NCI-H187 (cell line): ENCODE data around the gene SCIN.
A peak's percentile ranks its signal among the peaks of the same experiment; 100 is the strongest.
"Not testable (repeated sequence)": the region's sequence is repeated elsewhere in the genome, so short reads cannot be mapped to it uniquely, and the experiment has no call there.

Experiments used
- DNase-seq, 2 experiments: peaks; one replicate each; lab custom pipeline; 2025; lab: John Stamatoyannopoulos, UW

Gene SCIN

DNA sequence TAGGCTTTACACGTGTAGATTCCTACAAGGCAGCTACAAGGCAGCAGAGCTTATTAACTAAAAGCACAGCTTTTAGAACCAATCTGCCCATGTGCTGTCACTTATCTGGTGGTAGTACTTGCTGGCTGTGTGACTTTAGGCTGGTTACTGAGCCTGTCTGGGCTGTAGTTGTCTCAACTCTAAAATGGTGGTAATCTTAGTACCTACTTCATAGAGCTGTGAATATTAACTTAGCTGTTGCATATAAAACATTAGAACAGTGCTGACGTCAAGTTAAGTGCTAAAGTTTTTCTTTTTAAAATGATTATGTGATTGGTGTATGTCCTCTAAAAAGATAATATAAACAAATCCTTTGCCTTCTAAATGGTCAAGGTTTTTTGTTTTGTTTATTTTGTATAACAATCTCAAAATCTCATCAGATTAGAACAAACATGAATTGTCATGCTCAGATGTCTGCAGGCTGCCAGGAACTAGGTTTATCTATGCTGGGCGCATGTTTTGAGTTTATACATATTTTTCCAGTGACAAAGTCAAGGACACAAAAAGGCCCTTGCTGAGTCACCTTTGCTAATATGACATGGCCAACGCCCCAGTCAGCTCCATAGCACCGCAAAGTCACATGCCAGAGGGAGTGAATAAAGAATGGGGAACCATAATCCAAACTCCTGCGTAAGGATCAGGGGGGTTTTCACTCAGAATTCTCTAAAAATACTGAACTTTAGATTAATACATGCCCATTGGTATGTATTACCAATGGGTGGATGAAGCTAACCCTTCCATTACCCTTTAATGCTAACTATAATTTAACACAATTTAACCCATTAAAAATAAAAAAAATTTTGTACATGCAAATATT lies 77.1 kb downstream of the SCIN start:
- DNase-seq = no peak

GRCh38 chr7:12648704-12649261 lies 78.3 kb downstream of the SCIN start:
- DNase-seq = no peak

- no peak for DNase-seq
Observed at GRCh38 chr7:12649348-12649747, 78.8 kb downstream of the SCIN start.

DNA sequence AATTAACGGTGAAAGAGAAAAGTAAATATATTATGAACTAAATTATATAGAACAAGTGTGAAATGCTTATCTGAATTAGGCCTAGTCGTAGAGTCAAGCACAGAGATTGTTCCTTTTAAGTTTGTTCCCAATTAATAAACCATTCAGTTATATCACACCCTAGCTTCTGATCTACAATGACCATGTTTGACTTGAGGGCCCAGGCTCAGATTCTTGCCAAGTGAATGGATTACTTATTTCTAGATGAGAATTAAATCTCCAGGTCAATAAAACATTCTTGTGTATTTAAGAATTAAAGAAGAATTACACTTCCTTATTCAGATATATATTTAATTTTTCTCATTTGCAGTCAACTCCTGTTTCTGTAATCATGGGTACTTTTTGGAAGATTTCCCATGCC lies 79.6 kb downstream of the SCIN start:
- no peak for DNase-seq

DNA sequence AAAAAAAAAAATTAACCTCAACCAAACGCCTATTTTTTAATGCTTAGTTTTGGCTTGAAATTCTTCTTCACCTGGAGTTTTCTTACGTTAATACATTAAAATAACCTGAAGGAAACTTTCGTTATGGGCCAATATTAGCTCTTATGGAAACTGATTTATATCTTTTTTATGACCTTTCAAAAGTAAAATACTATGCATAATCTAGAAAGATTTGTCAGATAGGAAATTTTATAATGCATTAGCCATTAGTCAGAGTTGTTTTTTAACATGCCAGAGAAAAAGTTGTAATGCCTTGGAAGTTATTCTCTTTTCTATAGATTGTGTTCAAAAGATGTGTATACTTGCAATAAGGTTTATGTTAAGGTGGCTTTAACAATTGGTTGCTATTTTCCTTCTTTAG lies 82.6 kb downstream of the SCIN start:
- no peak for DNase-seq

GRCh38 chr7:12653518-12653917 lies 83.0 kb downstream of the SCIN start:
- no peak for DNase-seq

DNA sequence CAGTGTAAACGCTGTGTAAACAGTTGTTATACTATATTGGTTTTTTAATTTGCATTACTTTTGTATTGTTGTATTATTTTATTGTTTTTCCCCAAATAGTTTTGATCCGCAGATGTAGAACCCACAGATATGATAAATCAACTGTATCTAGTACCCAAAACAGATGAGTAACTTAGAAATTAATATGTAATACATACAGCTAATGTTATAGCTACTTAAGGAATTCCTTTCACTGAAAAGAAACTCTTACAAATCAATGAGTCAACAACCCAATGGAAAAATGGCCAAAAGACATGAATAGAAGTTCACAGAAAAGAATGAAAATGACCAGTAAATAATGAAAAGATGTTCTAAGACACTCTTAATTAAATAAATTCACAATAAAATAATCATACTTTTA lies 84.6 kb downstream of the SCIN start:
- DNase-seq = no peak

DNA sequence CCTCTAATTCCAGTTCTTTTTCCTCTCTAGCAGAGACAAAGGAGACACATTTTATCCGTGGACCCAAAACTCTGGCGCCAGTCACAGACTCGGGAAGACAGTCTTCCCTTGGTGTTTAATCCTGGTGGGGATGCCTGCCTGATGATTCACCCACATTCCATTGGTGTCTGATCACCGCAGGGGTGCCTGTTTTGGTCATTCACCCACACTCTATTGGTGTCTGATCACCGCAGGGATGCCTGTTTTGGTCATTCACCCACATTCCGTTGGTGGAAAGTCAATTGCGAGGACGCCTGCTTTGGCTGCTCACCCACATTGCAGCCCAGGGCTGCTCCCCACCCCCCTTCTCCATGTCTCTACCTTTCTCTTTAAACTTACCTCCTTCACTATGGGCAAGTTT lies 89.9 kb downstream of the SCIN start:
- not testable (repeated sequence) for DNase-seq

DNA sequence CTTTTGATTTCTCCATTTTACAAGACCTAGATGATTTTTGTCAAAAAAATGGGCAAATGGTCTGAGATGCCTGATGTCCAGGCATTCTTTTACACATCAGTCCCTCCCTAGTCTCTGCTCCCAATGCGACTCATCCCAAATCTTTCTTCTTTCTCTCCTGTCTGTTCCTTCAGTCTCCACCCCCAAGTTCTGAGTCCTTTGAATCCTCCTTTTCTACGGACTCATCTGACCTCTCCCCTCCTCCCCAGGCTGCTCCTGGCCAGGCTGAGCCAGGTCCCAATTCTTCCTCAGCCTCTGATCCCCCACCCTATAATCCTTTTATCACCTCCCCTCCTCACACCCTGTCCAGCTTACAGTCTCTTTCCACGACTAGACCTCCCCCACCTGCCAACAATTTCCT lies 90.5 kb downstream of the SCIN start:
- not testable (repeated sequence) for DNase-seq

DNA sequence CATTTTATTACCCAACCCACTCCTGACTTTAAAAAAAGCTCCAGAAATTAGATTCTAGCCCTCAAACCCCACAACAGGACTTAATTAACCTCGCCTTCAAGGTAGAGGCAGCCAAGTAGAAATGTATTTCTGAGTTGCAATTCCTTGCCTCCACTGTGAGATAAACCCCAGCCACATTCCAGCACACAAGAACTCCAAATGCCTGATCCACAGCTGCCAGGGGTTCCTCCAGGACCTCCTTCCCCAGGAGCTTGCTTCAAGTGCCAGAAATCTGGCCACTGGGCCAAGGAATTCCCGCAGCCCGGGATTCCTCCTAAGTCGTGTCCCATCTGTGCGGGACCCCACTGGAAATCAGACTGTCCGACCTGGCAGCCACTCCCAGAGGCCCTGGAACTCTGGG lies 91.1 kb downstream of the SCIN start:
- no peak for DNase-seq

- no peak for DNase-seq
Observed at GRCh38 chr7:12670000-12670729, 99.6 kb downstream of the SCIN start.

- DNase-seq = no peak
Observed at GRCh38 chr7:12670743-12671520, 100.4 kb downstream of the SCIN start.

- not testable (repeated sequence) for DNase-seq
Observed at GRCh38 chr7:12673436-12673835, 102.9 kb downstream of the SCIN start.

GRCh38 chr7:12674053-12674452 lies 103.5 kb downstream of the SCIN start:
- no peak for DNase-seq

DNA sequence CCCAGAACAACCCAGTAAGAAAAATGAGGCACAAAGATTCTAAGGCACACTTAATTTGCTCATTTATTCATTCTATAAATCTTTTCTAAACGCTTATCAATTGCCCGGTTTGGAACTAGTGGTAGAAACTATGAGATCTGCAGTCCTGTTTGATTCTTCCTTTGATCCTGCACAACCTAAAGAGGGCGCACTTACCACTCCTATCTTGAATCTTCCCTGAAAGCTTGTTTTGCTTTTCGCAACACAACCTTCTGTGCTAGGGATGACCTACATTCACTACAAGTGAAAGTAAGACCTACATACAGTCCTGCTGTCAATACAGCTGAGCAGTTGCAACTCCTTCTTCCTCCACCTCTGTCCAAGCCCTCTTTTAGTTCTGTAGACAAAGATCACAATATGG lies 104.3 kb downstream of the SCIN start:
- no peak for DNase-seq

DNA sequence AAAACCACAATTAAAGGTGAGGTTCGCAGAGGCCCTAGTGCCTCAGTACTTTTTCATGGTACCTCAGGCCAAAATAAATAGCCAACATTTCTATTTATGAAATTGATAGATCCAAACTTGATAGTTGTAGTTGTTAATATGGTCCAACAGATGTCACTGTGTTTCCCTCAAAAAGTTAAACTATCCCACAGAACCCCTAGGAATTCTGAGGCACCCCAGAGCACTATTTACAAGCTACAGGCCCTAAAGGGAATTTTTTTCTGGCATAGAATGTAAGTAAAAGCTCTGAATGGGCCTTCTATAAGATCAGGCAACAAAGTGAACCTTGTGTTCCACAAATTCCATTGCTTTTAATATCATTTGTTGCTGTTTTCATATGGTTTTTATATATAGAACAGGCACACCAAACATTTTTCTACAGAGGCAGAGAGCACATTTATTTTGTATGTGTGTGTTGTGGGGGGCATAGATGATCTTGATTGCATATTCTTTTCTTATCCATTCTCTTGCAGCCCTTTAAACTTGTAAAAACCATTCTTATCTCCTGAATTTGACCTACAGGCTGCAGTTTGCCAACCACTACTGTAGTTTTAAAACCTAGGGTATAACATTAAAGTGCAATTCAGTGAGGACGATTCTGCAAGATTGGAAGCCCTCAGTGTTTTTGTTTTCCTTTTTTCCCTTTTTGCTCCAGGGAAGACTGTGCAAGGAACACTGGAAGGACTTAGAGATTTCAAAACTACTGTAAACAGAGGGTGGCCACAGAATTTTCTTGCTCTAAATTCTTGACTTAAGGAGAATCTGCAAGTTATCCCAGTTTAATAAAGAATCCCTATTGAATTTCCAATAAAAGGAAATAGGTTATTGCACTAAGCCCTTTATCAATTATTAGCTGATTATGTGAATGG lies 113.4 kb downstream of the SCIN start:
- DNase-seq = no peak

DNA sequence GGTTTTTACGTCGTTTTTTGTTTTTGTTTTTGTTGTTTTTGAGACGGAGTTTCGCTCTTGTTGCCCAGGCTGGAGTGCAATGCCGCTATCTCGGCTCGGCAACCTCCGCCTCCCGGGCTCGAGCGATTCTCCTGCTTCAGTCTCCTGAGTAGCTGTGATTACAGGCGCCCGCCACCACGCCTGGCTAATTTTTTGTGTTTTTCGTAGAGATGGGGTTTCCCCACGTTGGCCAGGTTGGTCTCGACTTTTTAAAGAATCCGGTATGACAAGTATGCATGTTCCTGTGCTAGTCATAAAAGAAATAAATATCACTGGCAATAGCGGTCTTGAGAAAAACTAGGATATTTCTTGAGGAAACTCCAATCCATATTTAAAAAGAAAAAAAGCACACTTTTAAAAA lies 114.2 kb downstream of the SCIN start:
- DNase-seq = no peak

DNA sequence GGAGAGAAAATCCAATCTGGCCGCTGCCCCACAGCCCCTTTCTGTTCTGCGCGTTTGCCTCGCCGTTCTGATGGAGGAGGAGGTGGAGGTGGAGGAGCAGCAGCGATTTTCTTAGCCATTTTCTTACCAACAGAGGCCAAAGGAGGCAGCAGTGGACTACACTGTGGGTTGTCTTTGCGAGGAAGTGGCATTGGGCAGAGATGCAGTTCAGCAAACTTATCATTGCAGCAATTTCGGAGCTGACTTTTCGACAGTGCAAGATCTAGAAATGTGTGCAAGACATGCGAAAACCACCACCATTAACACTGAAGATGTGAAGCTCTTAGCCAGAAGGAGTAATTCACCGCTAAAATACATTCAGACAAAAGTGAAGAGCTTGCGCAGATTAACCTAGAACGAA lies 115.0 kb downstream of the SCIN start:
- DNase-seq = no peak

DNA sequence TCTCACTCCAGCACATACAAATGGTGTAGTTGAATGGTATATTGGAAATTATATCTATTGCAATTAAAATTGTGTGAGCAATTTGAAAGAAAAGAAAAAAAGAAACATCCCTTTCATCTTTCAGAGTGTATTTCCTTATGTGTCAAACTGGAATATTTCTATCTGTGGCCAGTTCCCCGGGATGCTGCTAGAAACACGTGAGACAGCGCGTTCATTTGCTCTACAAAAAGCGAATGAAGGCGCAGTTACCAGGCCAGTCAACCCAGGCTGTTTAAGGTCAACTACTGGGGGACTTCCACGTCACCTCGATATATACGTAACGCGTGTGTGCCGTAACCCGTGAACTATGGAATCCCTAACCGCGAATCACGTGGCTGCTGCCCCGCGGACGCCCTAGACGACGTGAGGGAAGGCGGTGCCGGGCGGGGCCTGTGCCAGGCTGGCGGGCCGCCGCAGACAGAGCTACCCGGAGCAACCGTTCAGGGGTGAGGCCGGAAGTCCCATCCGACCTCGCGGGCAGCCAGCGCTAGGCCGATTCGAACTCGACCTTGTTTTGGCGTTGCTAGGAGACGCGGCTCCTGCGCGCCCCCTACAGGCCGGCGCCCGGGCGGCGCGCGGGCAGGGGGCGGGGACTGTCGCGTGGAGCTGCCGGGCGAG lies 115.8 kb downstream of the SCIN start:
- DNase-seq = peak; percentile 85 to 89

DNA sequence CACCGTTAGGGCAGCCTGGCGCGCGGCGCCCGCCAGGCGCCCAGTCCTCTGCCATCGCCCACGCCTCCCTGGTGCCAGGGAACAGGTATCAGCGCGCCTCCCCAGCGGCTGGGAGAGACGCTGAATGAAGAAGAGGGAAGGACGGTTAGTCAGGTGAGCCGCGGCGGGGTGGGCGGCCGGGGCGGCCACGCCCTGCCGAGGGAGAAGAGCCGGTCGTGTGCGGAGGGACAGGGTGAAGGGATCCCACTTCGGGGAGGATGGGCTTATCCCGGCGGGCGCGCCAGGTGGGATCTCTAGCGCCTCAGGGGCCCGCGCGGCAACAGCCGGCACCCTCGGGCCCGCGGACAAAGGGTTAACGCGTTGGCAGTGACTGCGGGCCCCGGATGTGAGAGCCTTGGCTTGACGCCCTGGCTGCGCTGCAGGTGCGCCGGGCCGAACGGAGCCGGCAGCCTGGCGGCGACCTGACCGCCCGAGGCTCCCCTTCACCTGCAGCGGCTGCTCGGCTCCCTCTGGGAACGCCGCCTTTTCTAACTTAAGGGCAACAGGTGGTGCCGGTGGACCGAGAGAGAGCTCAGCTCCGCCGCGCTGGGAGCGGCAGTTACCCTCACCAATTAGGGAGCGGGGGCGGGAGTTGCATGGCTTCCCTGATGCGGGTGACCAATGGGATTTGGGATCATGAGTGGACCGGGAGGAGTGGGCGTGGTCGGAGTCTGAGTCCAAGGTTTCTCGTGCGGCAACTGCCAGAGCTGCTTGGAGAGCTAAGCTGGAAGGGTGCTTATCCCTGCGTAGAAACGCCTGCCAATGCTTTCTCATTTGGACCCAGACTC lies 116.6 kb downstream of the SCIN start, which contains the start of gene ARL4A:
Gene ARL4A (plus strand): TSS at position 743 of the 827 bp plus-strand sequence. CDS start 622 bp downstream, outside the sequence.
- DNase-seq = peak; percentile 96 to 97
